HCT116 (cell line): ENCODE measurements around the gene CLPX. TPM values are rescaled to one million over a fixed set of nuclear protein-coding genes. Genes with fewer than 3 reads are reported as not detected.

Experiments used
- ATAC-seq: fragments of 200-7000 bp; cut with Tn5 transposase; 2 replicates; pipeline ENCODE4 v1.9.1; 2020; ENCODE audit warnings: mild to moderate bottlenecking, moderate library complexity
- BruUV-seq: library from RNA; stranded (reverse); fragments of 400-500 nt; replicated peaks from 2 replicates; lab custom pipeline; 2021; lab: Mats Ljungman, UMichigan
- CTCF ChIA-PET: fragments of 300-600 bp; sonication (Branson Sonifier 250); formaldehyde crosslinking; loops from one replicate; lab custom pipeline; 2021; ENCODE audit warnings: antibody characterized with exemption; lab: Charles Lee
- POLR2A ChIA-PET: fragments of 300-600, 350-600 bp; sonication (Branson Sonifier 250); formaldehyde crosslinking; loops from one replicate; lab custom pipeline; 2021; ENCODE audit warnings: antibody characterized with exemption; lab: Charles Lee
- RAD21 ChIA-PET, 2 experiments: fragments of 300-600 bp; sonication (Branson Sonifier 250); formaldehyde crosslinking; loops; one replicate each; lab custom pipeline; 2023; ENCODE audit warnings: low total read pairs in 2 of 2; ENCODE audit not compliant: uncharacterized antibody in 2 of 2, unreplicated experiment in 2 of 2, low non-redundant PET in 1 of 2; lab: Charles Lee
- DNase-seq: peaks from one replicate; pipeline ENCODE4 v3.0.0-alpha.2; 2010; ENCODE audit warnings: low read depth, low spot score
- H2AFZ ChIP-seq: fragments of 200-600 bp; shearing (Covaris generic), sonication (generic); 2 replicates; pipeline ENCODE4 v1.6.1; 2017; ENCODE audit warnings: low read depth, mixed run types, mixed read lengths, antibody characterized with exemption, low read length; ENCODE audit not compliant: poor library complexity, severe bottlenecking
- H3K27ac ChIP-seq: 2 replicates; pipeline ENCODE4 v1.5.1; 2012; ENCODE audit warnings: low read depth, low read length
- H3K27me3 ChIP-seq: fragments of 200-600 bp; sonication (generic); 2 replicates; pipeline ENCODE4 v1.6.1; 2016; ENCODE audit warnings: mixed run types, low read length, mixed read lengths; ENCODE audit not compliant: insufficient read depth
- H3K36me3 ChIP-seq, 2 experiments: fragments of 200-500 bp in 1 of 2; fragments of 200-600 bp in 1 of 2; sonication (Bioruptor generic) in 1 of 2; sonication (generic) in 1 of 2; 2 replicates each; pipeline versions ENCODE4 v1.5.1 to v1.6.1; 2014 to 2016; ENCODE audit warnings: low read length in 2 of 2, inconsistent platforms in 1 of 2, mixed read lengths in 1 of 2, mixed run types in 1 of 2; ENCODE audit not compliant: insufficient read depth in 2 of 2, control insufficient read depth in 1 of 2
- H3K4me1 ChIP-seq, 2 experiments: fragments of 200-600 bp in 1 of 2; sonication (generic) in 1 of 2; 2 replicates each; pipeline versions ENCODE4 v1.5.1 to v1.6.1; 2012 to 2017; ENCODE audit warnings: low read length in 2 of 2, inconsistent platforms in 1 of 2, mild to moderate bottlenecking in 1 of 2, mixed read lengths in 1 of 2, mixed run types in 1 of 2, moderate library complexity in 1 of 2; ENCODE audit not compliant: insufficient read depth in 2 of 2, control insufficient read depth in 1 of 2
- H3K4me2 ChIP-seq: fragments of 200-600 bp; sonication (generic); 2 replicates; pipeline ENCODE4 v1.6.1; 2017; ENCODE audit warnings: mixed run types, low read length, mixed read lengths
- H3K4me3 ChIP-seq, 2 experiments: fragments of 200-600 bp in 1 of 2; sonication (generic) in 1 of 2; replicated peaks in 1 of 2; 2 replicates each; pipeline ENCODE4 v1.5.1; 2011 to 2016; ENCODE audit warnings: low read length in 2 of 2, control low read depth in 1 of 2, low read depth in 1 of 2, mild to moderate bottlenecking in 1 of 2, mixed read lengths in 1 of 2, mixed run types in 1 of 2
- H3K79me2 ChIP-seq: fragments of 200-600 bp; sonication (generic); 2 replicates; pipeline ENCODE4 v1.6.1; 2017; ENCODE audit warnings: mild to moderate bottlenecking, mixed run types, low read length, moderate library complexity, mixed read lengths; ENCODE audit not compliant: insufficient read depth
- H3K9ac ChIP-seq: fragments of 200-600 bp; sonication (generic); 2 replicates; pipeline ENCODE4 v1.6.1; 2016; ENCODE audit warnings: low read length, mixed read lengths
- H3K9me2 ChIP-seq: fragments of 200-600 bp; sonication (generic), shearing (Covaris generic); 2 replicates; pipeline ENCODE4 v1.6.1; 2017; ENCODE audit warnings: mixed run types, mild to moderate bottlenecking, moderate library complexity; ENCODE audit not compliant: insufficient read depth
- H3K9me3 ChIP-seq, 2 experiments: fragments of 200-500 bp in 1 of 2; fragments of 200-600 bp in 1 of 2; sonication (Bioruptor generic) in 1 of 2; sonication (generic) in 1 of 2; 2 replicates each; pipeline ENCODE4 v1.6.1; 2014 to 2017; ENCODE audit warnings: low read length in 2 of 2, mixed read lengths in 2 of 2, inconsistent platforms in 1 of 2, low read depth in 1 of 2, mild to moderate bottlenecking in 1 of 2, mixed run types in 1 of 2, moderate library complexity in 1 of 2; ENCODE audit not compliant: control insufficient read depth in 1 of 2, insufficient read depth in 1 of 2
- H4K20me1 ChIP-seq: fragments of 200-600 bp; sonication (generic), shearing (Covaris generic); 2 replicates; pipeline ENCODE4 v1.6.1; 2017; ENCODE audit warnings: mixed run types, mild to moderate bottlenecking, moderate library complexity; ENCODE audit not compliant: insufficient read depth
- CBX3 ChIP-seq: IDR thresholded peaks from 2 replicates; pipeline ENCODE4 v1.6.1; 2012; ENCODE audit warnings: low read depth
- CTCF ChIP-seq, 3 experiments: fragments of 200-600 bp in 1 of 3; sonication (generic) in 1 of 3; IDR thresholded peaks in 2 of 3; conservative IDR thresholded peaks in 1 of 3; 2 replicates each; pipeline ENCODE4 v1.5.1; 2012 to 2017; ENCODE audit warnings: low read depth in 2 of 3, low read length in 2 of 3, antibody characterized with exemption in 1 of 3, borderline replicate concordance in 1 of 3, control low read depth in 1 of 3, mild to moderate bottlenecking in 1 of 3, mixed read lengths in 1 of 3, mixed run types in 1 of 3, moderate library complexity in 1 of 3; ENCODE audit not compliant: insufficient read depth in 1 of 3
- EGR1 ChIP-seq: IDR thresholded peaks from 2 replicates; pipeline ENCODE4 v1.6.1; 2012; ENCODE audit warnings: low read depth
- FOSL1 ChIP-seq: IDR thresholded peaks from 2 replicates; pipeline ENCODE4 v1.6.1; 2012; ENCODE audit warnings: low read depth
- MAX ChIP-seq: IDR thresholded peaks from 2 replicates; pipeline ENCODE4 v1.6.1; 2012
- SIN3A ChIP-seq: IDR thresholded peaks from 2 replicates; pipeline ENCODE4 v1.6.1; 2012; ENCODE audit warnings: low read depth
- SRF ChIP-seq: IDR thresholded peaks from 2 replicates; pipeline ENCODE4 v1.6.1; 2012; ENCODE audit warnings: low read depth
- YY1 ChIP-seq: IDR thresholded peaks from 2 replicates; pipeline ENCODE4 v1.6.1; 2011; ENCODE audit warnings: low read length, low read depth, moderate library complexity, mild to moderate bottlenecking; ENCODE audit not compliant: insufficient replicate concordance; ENCODE audit errors: extremely low read depth
- ZFX ChIP-seq: fragments of 450-650 bp; IDR thresholded peaks from 2 replicates; pipeline ENCODE4 v1.6.1; 2017
- intact Hi-C: fragments of 100-400 bp; cut with micrococcal nuclease; formaldehyde crosslinking; loops from 2 replicates; pipeline ENCODE4 v1.10.0; 2022
- total RNA-seq: library from RNA; stranded (reverse); gene quantifications from one replicate; pipeline ENCODE4 v1.2.1, GENCODE V29; 2021; ENCODE audit not compliant: unreplicated experiment

The CLPX gene
- total RNA-seq, 1 experiment from 2014 or later = 64.1 TPM

GRCh38 chr15:65164139-65164538 is 21.0 kb downstream of the CLPX start:
- H3K27me3 ChIP-seq = no peaks in the 10 kb centered on the region
- RAD21 ChIA-PET = no interaction called here
- H3K27ac ChIP-seq = no peak overlapping the region
- DNase-seq = no peak
- TF ChIP-seq FOSL1 = no peak
- TF ChIP-seq MAX = no peak
- TF ChIP-seq SRF = no peak
- no peak for TF ChIP-seq YY1
- TF ChIP-seq, all 23 proteins: peak for 0
- H3K9me2 ChIP-seq = no peaks in the 10 kb centered on the region
- H2AFZ ChIP-seq = no peak overlapping the region
- ChIA-PET POLR2A (interaction anchor here (1.0 kb wide), 1 partner anchor 141 kb away, joined by 3 read pairs; the partner anchor contains the start of gene RNU5B-1), CTCF (no interaction called here)
- no peak overlapping the region for H3K4me3 ChIP-seq
- peaks cover 11 to 17% of the 10 kb centered on the region in 2 experiments; a peak in 3 of 4 replicates for H3K36me3 ChIP-seq
- no peaks in the 10 kb centered on the region for H4K20me1 ChIP-seq
- ATAC-seq = no peak
- intact Hi-C loops = no loop called here
- H3K79me2 ChIP-seq = peaks cover 14% of the 10 kb centered on the region; the same call in 1 of the 2 replicates
- no peak overlapping the region for H3K4me2 ChIP-seq
- BruUV-seq = no TSS peak
- no peaks in the 10 kb centered on the region for H3K4me1 ChIP-seq
- H3K9me3 ChIP-seq = no peaks in the 10 kb centered on the region
- no peak overlapping the region for H3K9ac ChIP-seq

- H3K79me2 ChIP-seq = peaks cover 14% of the 10 kb centered on the region; the same call in 1 of the 2 replicates
- CTCF ChIA-PET = no interaction called here
- POLR2A ChIA-PET = no interaction called here
- no peak overlapping the region for H2AFZ ChIP-seq
- DNase-seq (no peak), ATAC-seq (no peak)
- no peak overlapping the region for H3K4me2 ChIP-seq
- no peaks in the 10 kb centered on the region for H3K27me3 ChIP-seq
- no peaks in the 10 kb centered on the region for H3K4me1 ChIP-seq
- H3K4me3 ChIP-seq = no peak overlapping the region
- intact Hi-C loops = no loop called here
- TF ChIP-seq CTCF (IDR thresholded peaks at IDR 0.05 in 2 of 3, conservative IDR thresholded peaks at IDR 0.05 in 1 of 3; ENCODE audit: borderline replicate concordance in 1 of 3, insufficient read depth in 1 of 3, low read depth in 2 of 3, low read length in 2 of 3) = no peak
- no peak for TF ChIP-seq ZFX
- TF ChIP-seq FOSL1 = no peak
- TF ChIP-seq CBX3 = no peak
- TF ChIP-seq SIN3A = no peak
- no peak for TF ChIP-seq EGR1
- H4K20me1 ChIP-seq = no peaks in the 10 kb centered on the region
- no peak overlapping the region for H3K9ac ChIP-seq
- BruUV-seq = no TSS peak
- H3K9me3 ChIP-seq = no peaks in the 10 kb centered on the region
- peaks cover 11 to 23% of the 10 kb centered on the region in 2 experiments; a peak in 3 of 4 replicates for H3K36me3 ChIP-seq
- H3K27ac ChIP-seq = no peak overlapping the region
- RAD21 ChIA-PET = no interaction called here
- H3K9me2 ChIP-seq = no peaks in the 10 kb centered on the region
Measured at GRCh38 chr15:65163041-65163440, 22.1 kb downstream of the CLPX start.
